Endometrium (tissue), 2 donors: Measurements from ENCODE around the gene TSFM.
"Not testable (repeated sequence)": the region's sequence is repeated elsewhere in the genome, so short reads cannot be mapped to it uniquely, and the experiment has no call there.

ENCODE experiments used
- FAIRE-seq: peaks from 2 replicates; lab custom pipeline; 2012; peaks lifted over from hg19 to GRCh38; lab: Jason Lieb, UNC
- donor health status: control.
- donor health status: control.

TSFM gene

DNA sequence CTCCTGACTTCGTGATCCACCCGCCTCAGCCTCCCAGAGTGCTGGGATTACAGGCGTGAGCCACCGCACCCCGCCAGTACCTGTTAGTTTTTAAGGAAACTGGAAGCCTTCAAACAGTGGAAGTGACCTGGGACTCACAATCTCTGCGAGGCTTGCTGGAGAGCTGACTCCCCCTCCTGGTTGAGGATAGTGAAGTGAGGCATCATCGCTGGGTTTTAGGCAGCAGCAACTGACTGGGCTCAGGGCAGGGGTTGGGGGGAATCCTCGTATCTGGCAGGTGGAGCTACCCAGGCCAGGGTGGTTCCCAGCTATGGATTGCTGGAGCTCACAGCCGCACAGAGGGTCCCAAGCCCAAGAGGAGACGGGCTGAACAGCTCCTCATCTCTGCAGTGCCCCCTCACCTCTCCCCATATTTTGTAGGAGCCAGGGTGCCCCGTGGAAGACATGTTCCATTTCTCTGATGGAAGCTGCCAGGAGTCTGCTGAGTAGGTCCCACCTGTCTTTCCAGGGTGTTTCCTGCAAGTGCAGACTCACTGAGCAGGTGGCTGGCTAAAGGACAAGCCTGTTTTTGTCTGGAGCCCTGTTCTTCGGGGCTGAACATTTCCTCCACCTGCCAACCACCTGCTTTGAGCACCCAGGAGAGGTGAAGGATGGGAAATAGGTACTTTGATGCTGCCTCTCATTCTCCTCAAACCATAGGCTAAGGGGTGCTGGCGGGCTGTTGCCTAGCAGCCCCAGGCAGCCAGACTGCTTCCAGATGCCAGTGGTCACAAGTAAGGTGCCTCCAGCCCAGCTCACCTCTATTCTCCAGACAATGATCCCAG, 32.8 kb downstream of the TSFM start:
- no peak for FAIRE-seq

- no peak for FAIRE-seq
Measured at GRCh38 chr12:57816001-57816854, 33.6 kb downstream of the TSFM start.

DNA sequence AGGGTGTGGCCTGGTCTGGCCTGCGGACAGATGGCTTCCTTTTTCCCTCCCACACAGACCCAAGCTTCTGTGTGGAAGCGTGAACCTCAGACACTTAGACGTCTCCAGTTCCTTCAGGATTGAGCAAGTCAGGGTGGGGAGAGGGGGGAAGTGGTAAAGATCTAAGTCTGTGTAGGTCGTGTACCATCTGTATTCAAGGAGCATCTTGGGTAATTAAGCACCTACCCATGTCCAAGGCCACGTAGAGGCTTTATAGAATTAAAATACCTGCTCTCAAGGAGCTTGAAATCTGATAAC, 34.2 kb downstream of the TSFM start:
- FAIRE-seq: no peak

- FAIRE-seq: no peak
Measured at GRCh38 chr12:57817261-57817989, 34.8 kb downstream of the TSFM start.

- FAIRE-seq: not testable (repeated sequence)
Measured at GRCh38 chr12:57817990-57818331, 35.4 kb downstream of the TSFM start.

DNA sequence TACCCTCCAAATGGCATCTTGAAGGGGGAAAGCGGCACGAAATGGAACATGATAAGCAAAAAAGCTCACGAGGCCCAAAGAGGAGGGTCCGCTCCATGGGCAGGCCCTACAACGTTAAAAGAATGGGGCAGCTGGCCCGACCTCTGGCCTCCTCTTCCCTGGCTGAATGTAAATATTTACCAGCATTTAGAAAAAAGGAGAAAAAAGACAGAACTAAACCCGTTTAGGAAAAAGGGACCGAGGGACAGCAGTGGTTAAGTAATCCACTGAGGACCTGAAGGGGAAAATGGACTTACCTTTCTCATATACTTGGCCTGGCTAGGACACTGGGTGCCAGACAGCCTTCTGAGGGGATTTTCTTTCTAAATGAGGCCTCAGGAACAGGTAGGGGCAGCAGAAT, 37.5 kb downstream of the TSFM start:
- not testable (repeated sequence) for FAIRE-seq

DNA sequence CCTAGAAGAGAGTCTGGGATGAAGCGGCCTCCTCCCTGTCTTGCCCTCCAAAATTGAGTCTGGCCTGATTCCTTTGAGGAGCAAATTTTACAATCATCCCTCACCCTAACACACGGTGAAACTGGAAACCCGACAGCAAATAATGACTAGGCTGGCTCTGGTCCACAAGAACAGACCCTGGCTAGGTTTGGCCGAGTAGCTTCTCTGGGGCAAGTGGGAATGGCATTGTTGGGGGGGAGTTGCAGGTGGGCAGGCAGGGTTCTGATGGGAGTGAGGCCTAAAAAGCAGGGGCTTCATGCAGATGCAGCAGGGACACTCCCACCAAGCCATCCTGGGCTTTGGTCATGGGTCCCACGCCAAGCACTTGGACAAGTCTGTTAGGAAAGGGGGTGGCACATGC, 38.4 kb downstream of the TSFM start:
- not testable (repeated sequence) for FAIRE-seq

DNA sequence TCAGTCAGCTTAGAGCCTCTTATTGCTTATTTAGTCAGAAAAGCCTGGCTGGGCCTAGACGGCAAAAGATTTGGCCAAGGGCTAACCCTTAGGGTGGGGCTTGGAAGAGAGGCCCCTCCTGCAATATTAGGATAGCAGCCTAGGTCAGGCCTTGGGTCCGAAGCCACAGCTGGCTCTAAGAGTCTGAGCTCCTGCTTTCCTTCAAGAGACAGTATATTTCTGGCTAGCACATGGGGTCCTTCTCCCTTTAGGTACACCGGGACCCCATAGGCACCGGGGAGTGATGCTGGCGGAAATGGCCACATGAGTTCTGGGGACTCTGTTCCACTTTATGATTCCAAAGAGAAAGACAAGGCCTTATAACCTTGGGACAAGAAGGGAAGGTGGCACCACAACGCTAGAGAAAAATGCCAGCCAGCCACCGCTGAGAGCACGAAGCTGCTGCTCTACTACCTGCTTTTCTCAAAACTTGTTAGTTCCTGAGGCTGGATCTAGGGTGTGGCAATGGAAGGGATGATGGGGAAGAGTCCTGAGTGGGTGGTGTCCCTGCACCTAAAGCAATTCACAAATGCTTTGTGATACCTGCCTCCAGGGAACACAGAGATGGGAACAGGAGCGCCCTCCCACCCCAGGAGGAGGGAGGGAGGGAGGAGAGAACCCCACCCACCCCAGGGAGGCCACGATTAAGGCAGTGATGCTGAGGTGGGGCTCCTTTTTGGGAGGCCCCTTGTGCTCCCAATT, 39.1 kb downstream of the TSFM start:
- FAIRE-seq: no peak

- no peak for FAIRE-seq
Measured at GRCh38 chr12:57822392-57823130, 40.0 kb downstream of the TSFM start.

- no peak for FAIRE-seq
Measured at GRCh38 chr12:57823131-57823907, 40.7 kb downstream of the TSFM start.

DNA sequence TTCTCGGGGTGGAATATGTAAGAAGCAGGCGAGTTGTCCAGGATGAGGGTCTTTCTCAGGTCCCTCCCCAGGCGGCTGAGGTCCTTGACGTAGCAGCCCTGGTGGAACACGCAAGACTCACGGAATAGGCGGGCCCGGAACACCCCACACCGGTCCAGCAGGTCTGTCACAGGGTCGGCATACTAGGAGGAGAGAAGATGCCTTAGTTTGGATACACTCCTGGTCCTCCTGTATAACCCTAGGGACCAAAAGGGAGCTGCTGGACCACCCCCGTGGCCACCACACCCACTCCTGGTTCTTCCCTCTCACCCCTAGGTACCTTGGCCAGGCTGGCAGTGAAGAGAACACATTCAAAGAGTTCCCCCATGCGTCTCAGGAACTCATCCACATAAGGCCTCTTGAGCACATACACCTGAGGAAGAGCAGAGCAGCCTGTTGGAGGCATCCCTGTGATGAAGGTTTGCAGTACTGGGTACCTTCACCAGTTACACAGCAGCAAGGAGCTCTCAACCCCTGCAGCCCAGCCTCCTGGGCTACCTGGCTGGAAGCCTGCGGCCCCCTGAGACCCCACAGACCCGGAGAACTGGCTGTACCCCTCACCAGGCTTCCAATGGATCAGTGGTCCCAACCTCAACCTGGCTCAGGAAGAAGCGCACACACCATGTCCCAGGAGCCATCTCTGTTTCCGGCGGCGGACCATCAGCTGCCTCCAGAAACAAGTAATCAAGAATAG, 41.5 kb downstream of the TSFM start:
- no peak for FAIRE-seq

- no peak for FAIRE-seq
Measured at GRCh38 chr12:57825451-57825850, 42.9 kb downstream of the TSFM start.

DNA sequence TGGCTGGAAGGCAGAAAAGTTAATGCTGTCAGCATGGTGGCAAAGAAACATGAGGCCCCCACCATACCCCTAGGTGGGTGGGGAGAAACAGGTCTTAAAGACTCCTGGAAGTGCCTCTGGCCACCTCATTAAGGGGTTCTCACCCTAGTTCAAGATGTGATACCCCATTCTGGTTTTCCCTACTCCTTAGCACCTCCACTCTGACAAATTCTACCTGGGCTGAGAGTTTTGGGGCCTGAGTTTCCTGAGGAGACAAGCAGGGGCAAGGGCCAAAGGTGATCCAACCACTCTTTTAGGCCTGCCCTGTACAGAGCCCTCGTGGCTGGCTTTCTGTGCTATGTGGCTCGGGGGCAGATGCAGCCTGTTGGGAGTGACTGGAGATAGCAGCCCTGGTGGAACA, 43.8 kb downstream of the TSFM start:
- FAIRE-seq: no peak

- FAIRE-seq: no peak
Measured at GRCh38 chr12:57826966-57827365, 44.4 kb downstream of the TSFM start.

GRCh38 chr12:57829025-57829777, 46.6 kb downstream of the TSFM start:
- FAIRE-seq: no peak

- FAIRE-seq: no peak
Measured at GRCh38 chr12:57830393-57830792, 47.8 kb downstream of the TSFM start.

GRCh38 chr12:57832966-57833365, 50.4 kb downstream of the TSFM start:
- FAIRE-seq: no peak

DNA sequence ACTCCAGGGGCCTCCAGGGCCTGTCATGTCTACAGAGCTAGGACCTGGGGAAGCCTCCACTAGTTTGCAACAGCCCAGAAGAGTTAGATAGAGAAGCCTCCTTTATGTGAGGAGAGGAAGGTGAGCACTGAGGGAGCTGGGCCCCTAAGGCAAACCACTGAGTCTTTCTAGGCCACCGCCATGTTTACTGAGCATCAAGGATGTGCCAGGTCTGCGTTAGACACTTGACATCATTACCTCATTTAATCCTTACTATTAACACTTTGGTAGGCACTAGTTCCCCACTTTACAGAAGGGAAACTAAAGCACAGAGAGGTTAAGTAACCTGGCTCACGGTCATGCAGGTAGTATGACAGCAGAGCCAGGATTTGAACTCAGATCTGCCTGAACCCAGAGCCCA, 51.1 kb downstream of the TSFM start:
- FAIRE-seq: no peak
